GM20000 (cell line): ENCODE data around the gene CHD9NB.

Source experiments
- DNase-seq: peaks from one replicate; pipeline ENCODE4 v3.0.0; 2012; ENCODE audit warnings: low spot score
- TF ChIP-seq, protein P1 (sequence below): IDR thresholded peaks from 2 replicates; pipeline ENCODE4 v1.5.1; 2012; ENCODE audit warnings: mild to moderate bottlenecking, control low read depth; ENCODE audit errors: extremely low read depth, missing control alignments

Gene CHD9NB

DNA sequence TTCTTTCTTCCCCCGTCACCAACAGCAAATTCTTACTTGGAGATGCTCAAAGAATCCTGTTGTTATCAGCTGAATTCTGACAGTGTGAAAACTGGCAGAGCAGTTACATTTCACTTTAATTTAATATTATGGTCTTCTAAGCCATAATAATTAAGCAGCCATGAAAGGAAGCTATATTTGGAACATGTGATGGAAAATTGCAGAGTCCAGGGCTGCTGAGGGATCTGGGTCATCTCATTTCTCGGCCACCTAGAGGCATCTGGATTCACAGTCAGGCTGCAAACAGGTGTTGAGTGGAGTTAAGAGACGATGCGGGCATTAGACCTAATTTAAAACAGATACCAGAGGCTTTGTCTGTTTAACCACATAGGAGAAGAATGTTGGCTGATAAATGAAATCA lies 38.4 kb downstream of the CHD9NB start:
- TF ChIP-seq, protein P1, sequence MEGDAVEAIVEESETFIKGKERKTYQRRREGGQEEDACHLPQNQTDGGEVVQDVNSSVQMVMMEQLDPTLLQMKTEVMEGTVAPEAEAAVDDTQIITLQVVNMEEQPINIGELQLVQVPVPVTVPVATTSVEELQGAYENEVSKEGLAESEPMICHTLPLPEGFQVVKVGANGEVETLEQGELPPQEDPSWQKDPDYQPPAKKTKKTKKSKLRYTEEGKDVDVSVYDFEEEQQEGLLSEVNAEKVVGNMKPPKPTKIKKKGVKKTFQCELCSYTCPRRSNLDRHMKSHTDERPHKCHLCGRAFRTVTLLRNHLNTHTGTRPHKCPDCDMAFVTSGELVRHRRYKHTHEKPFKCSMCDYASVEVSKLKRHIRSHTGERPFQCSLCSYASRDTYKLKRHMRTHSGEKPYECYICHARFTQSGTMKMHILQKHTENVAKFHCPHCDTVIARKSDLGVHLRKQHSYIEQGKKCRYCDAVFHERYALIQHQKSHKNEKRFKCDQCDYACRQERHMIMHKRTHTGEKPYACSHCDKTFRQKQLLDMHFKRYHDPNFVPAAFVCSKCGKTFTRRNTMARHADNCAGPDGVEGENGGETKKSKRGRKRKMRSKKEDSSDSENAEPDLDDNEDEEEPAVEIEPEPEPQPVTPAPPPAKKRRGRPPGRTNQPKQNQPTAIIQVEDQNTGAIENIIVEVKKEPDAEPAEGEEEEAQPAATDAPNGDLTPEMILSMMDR: no peak

DNA sequence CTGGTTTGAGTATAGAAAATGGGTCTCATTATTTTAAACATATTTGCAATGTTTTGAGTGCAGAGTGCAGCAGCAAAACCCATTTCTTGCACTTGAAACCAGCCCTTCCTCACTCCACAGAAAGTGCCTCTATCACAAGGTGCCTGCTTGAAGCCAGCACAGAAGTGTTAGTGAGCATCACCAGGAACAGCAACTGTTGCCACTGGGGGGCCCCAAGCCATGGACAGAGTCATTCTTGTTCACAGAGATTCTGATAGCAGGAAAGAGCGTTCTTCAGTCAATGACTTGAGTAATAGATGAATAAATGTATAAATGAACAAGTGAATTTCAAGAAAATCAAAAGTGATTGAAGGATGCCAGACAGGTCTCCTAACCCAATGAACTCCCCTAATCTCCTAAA lies 45.6 kb downstream of the CHD9NB start:
- no peak for DNase-seq
- TF ChIP-seq, protein P1: no peak

More for the DNA sequence above, 38.4 kb downstream of the CHD9NB start:
- no peak for DNase-seq

DNA sequence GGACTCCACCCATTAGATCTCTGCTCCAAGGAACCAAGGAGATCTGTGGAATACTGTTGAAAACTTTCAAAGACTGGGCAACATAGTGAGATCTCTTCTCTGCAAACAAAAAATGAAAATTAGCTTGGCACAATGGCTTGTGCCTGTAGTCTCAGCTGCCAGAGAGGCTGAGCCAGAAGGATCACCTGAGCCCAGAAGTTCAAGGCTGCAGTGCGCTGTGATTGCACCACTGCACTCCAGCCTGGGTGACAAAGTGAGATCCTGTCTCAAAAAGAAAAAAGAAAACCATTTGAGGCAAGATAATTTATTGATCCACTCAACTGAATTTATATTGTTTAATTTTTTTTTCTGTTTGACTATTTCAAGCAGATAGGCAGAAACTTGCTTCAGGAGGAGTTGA lies 54.8 kb downstream of the CHD9NB start:
- DNase-seq: no peak
- TF ChIP-seq, protein P1: no peak

DNA sequence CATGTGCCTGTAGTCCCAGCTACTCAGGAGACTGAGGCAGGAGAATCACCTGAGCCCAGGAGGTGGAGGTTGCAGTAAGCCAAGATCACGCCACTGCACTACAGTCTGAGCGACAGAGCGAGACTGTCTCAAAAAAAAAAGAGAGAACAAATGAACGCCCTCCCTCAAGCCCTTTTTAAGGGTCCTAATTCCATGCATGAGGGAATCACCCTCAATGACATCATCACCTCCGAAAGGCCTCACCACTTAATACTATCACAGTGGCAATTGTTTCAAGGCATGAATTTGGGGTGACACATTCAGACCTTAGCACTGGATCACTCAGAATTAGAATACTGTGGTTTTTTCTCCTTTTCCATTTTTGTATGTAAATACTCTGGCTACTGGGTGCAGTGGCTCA lies 57.8 kb downstream of the CHD9NB start:
- TF ChIP-seq, protein P1: no peak
- no peak for DNase-seq

DNA sequence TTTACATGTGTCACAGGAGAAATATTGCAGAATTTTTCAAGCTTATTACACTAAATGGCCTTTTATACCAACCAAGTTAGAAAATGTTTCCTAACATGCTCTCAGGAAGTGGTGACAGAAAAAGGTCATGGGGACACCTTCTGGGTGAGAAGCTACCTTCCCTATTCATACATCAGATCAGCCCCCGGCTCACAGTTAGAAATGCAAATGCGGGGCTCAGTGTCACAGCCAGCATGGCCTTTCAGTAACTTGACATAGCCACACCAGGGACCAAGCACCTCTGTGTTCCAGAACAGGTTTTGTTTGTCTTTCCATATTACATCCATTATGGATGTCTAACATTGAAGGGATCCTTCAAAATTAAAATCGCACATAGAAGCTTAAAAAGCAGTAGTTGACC lies 59.5 kb downstream of the CHD9NB start:
- no peak for DNase-seq
- TF ChIP-seq, protein P1: no peak

DNA sequence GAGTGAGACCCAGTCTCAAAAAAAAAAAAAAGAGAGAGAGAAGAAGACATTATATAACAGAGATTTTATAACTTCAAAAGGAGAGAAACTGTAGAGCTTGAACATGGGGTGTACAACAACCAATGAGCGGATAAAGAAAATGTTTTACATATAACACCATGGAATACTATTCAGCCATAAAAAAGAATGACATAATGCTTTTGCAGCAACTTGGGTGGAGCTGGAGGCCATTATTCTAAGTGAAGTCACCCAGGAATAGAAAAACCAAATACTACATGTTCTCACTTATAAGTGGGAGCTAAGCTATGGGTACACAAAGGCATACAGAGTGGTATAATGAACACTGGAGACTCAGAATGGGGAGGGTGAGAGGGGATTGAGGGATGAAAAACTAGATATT lies 61.1 kb downstream of the CHD9NB start:
- DNase-seq: no peak
- TF ChIP-seq, protein P1: no peak
